Stimulated activated CD8-positive, alpha-beta memory T cell treated with anti-CD3 and anti-CD28 coated beads, Interleukin-12 subunit alpha, Interleukin-12 subunit beta, amount 100 ng/mL, for 4 hours (primary cell): Measurements from ENCODE around the gene POMGNT2.

Source experiments
- DNase-seq: peaks from one replicate; pipeline ENCODE4 v3.0.0-alpha.2; 2020; ENCODE audit warnings: low read depth

POMGNT2 gene

GRCh38 chr3:43102773-43103480 lies 3.0 kb downstream of the POMGNT2 start:
- DNase-seq, result no peak

GRCh38 chr3:43098761-43099160 lies 7.1 kb downstream of the POMGNT2 start:
- DNase-seq, result no peak

DNA sequence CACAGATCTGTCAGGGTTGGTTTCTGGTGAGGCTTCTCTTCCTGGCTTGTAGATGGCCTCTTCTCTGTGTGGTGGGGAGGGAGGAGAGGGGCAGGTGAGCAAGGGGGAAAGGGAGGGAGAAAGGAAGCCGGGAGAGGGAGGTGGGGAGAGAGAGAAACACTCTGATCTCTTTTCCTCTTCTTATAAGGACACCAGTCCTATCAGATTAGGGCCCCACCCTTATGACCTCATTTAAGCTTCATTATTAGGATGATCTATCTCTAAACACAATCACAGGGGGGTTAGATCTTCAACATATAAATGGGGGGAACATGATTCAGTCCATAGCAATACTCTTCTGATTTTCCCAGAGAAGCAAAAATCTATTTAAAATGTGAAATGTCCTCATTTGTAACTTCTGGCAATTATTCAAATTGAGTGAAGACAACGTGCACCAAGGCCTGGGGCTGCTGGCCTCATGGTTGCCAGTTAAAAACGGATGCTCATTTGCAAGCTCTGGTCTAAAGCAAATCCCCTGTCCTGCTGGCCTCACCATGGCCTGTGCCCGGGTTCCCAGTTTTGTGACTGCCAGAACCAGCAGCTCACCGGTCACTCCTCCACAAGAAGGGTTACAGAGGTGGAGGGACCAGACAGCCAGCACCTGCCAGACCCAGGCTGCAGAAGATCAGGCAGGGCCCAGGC lies 8.3 kb downstream of the POMGNT2 start:
- no peak for DNase-seq

DNA sequence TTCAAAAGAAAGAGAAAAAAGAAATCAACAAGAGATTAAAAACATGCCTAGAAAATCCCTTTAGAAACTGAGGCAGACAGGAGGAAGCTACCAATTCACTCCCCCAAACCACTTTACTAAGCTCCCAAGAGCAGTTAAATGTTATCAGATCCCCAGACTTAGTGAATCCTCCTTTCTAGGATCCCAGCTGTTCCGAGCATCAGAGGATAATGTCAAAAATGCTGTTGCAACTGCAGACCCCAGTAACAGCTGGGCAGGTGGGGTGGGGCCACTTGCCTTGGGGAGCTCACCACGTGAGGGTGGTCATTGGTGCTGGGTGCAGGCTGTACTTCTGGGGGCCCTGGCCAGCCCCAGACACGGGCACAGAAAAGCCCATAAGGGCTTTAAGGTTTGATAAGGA lies 9.1 kb downstream of the POMGNT2 start:
- no peak for DNase-seq

GRCh38 chr3:43095370-43095769 lies 10.5 kb downstream of the POMGNT2 start:
- DNase-seq, result no peak

- no peak for DNase-seq
These were observed 11.0 kb downstream of the POMGNT2 start for GRCh38 chr3:43094851-43095250.

GRCh38 chr3:43094381-43094780 lies 11.5 kb downstream of the POMGNT2 start:
- DNase-seq, result no peak

- DNase-seq, result no peak
These were observed 11.9 kb downstream of the POMGNT2 start for GRCh38 chr3:43093974-43094373.

- no peak for DNase-seq
These were observed 12.9 kb downstream of the POMGNT2 start for GRCh38 chr3:43093006-43093405.

GRCh38 chr3:43091481-43091880 lies 14.4 kb downstream of the POMGNT2 start:
- DNase-seq, result no peak

GRCh38 chr3:43090238-43090637 lies 15.6 kb downstream of the POMGNT2 start:
- no peak for DNase-seq

DNA sequence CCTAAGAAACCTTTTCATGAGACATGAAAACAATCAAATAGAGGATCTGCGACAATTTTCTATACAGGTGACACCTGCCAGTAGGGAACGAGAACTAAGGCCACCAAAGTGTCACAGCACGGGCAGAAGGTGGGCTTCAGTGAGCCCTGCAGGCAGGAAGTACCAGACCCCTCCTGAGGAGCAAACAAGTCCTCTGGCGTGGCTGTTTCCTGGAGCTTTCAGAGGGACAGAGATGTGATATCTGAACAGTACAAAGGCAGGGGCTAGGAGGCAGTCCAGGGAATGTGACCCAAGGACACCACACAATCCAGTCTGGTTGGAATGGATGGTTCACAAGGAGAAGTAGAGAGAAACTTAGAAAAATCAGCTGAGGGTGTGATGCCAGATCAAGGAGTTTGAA lies 16.8 kb downstream of the POMGNT2 start:
- no peak for DNase-seq

DNA sequence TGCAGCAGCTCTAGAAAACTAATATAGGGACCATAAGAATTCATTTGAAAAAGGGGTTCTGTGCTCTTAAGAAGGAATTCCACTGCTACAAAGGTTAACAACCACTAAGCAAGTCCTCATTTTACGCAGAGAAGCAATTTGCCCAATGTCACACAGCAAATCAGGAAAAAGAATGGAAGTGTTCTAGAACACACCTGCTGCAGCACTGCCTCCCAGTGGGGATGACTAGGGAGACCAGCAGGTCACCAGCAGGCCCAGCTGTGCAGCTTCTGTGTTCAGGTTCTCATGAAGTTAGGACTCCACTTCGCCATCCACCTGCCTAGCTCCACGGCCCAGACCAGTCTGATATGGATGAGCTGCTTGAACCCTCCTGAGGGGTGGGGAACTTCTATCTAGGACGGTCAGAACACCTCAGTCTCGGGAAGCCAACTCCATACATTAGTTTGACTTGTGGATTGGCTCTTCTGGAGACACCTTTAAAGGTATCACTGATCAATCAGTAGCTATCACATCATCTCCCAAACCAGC lies 18.6 kb downstream of the POMGNT2 start:
- no peak for DNase-seq

DNA sequence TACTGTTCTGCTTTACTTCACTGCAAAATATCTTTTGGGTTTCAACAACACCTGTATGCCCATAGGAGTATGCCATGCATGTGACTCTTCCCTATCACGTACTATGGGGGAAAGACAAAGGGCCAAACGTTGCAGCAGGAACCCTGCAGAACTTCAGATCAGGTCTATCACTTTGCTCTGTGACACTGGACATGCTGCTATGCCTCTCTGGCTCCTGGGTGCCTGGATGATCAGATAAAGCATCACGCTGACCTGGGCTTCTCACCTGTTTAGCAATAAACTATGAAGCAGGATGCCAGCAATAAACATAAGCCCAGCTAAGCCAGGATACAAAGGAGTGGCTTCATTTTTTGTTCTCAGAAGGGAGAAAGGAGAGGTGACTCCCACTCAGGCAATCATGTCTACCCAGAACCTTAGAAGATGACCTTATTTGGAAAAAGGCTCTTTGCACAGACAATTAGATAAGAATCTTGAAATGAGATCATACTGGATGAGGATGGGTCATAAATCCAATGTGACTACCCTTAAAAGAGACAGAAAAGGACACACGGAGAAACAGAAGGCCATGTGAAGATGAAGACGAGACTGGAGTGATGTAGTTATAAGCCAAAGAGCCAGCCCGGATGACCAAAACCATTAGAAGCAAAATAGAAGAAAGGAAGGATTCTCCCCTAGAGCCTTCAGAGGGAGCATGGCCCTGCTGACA lies 19.3 kb downstream of the POMGNT2 start:
- DNase-seq, result no peak

DNA sequence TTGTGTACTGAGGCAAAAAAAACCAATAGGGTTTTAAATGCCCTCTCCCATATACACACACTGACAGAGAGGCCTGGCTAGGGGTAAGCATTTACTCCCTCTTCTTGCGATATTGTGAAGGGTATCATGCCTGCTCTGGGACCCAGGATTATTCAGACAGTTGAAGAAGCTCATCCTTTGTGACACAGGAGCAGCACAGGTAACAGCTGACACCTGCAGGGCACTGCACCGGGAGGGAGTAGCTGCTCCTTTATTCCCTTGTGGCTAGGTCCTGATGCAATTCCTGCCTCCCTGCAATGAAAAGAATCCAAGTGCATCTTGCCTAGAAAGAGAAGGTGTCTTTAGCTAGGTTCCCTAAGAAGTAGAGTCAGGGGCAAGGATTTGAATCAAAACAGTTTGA lies 23.4 kb downstream of the POMGNT2 start:
- DNase-seq, result no peak

DNA sequence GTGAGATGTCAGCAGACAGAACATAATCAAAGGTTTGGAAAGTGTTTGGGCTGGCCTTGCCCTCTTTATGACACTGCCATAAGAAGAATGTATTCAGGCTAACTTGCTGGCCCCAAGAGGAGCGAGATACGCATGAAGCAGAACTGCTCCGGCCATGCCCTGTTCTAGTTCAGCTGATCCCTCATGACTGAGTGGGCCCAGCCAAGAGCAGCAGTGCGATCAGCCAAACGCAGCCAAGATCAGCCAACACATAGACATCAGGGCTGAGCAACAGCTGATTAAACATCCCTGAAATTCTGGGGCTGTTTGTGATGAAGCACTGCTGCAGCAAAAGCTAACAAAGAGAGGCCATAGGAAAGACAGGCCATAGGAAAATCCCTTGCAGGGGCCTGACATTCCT lies 24.1 kb downstream of the POMGNT2 start:
- DNase-seq, result no peak

DNA sequence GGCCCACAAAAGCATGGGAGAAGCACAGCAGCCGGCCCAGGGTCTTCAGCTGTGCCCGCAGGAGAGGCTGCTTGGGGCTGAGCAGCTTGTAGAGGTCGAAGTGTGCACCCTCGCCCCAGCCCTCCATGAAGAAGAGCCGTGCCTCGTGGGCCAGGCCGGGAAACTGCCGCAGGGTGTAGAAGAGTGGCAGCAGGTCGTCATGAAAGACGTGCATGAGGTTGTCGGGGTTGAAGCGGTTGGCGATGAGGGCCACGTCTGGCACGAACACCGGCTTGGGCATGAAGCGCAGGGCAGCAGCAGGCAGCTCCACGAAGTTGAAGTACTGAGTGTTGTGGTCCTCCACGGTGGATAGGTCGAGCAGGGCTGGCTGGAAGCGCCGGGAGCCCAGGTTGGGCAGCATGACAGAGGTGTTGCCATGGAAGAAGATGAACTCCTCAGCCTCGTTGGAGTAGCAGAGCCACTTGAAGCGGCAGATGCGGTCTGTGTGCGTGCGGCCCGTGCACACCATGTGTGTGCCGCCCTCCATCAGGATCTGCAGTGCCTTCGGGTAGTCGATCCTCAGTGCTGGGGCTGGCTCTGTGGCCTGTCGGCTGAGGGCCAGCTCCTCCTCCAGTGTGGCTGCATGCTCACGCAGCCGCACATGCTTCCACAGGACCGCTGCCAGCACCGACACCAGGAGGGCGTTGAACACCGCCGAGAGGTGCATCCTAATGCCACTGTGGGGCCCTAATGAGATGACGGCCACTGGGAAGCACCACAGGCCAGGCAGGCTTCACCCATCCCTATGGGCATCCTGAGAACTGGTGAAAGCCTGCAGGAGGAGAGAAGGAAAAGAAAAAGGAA lies 24.9 kb downstream of the POMGNT2 start:
- DNase-seq, result no peak

DNA sequence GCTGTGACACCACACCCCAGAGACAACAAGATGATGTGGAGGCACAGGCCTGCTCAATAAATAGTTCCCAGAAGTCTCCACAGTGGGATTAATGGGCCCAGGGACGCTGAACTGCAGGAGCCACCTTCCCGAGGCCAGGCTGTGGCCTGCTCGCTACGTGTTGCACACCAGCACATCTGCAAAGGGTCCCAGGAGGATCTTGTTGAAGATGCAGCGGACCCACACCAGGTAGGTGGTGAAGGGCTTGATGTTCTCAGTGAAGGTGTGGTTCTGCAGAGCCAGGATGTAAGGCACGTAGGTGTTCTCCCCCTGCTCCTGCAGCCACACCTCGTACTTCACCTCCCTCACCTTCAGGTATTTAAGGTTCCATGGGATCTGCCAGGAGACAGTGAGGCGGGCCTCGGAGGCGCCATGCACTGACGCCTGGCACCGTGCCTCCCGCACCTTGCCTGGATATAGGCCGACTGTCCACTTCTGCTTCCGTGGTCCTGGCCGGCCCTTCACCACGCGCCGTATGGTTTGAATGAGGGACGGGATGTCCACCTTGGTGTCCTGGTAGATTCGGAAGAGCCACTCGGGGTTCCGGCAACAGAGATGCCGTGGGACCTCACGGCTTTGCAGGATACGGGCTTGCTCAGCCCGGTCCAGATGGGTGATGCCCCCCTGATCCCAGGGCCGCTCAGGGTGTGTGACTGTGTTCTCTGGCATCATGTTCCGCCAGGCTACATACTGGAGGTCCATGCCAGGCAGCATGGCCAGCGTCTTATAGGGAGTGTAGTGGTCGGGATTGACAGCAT lies 26.1 kb downstream of the POMGNT2 start:
- DNase-seq, result no peak

- no peak for DNase-seq
These were observed 28.2 kb downstream of the POMGNT2 start for GRCh38 chr3:43077707-43078106.

DNA sequence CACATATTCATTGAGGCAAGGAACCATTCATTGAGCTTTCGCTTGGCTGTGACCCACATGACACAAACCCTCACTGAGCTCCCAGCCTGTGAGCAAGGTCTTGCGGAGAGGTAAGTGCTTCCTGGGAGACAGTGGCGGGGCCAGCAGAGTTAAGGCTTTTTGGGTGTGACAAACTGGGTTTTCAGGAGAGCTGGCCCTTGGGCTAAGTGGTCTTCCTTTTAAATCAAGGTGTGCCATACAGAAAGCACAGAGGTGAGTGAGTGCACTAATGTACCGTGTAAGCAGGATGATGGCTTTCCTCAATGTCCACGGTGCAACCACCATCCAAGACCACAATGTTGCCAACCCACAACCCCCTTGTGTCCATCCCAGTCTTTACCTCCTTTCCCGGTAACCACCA lies 28.6 kb downstream of the POMGNT2 start:
- no peak for DNase-seq

GRCh38 chr3:43076857-43077256 lies 29.0 kb downstream of the POMGNT2 start:
- no peak for DNase-seq
